Ovary (tissue), 9 donors: ENCODE results near the gene TEKT1. TPM values are rescaled to one million over a fixed set of nuclear protein-coding genes. Genes with fewer than 3 reads are reported as not detected.
"Not testable (repeated sequence)": the region's sequence is repeated elsewhere in the genome, so short reads cannot be mapped to it uniquely, and the experiment has no call there.

Experiments used
- DNase-seq, 5 donors: peaks; one replicate each; pipeline ENCODE4 v3.0.0-alpha.2; 2019 to 2020
- H3K27ac ChIP-seq, 2 donors: fragments of 200-600 bp; one replicate each; pipeline versions ENCODE4 v1.5.1 to v1.8.0; 2019 to 2022
- H3K27me3 ChIP-seq: fragments of 200-600 bp; one replicate; pipeline ENCODE4 v1.8.0; 2022
- H3K36me3 ChIP-seq: fragments of 200-600 bp; sonication (generic); one replicate; pipeline ENCODE4 v1.5.1; 2019
- H3K4me1 ChIP-seq: one replicate; pipeline ENCODE4 v1.8.1; 2013; ENCODE audit warnings: mild to moderate bottlenecking, moderate library complexity; ENCODE audit not compliant: insufficient read depth
- H3K4me3 ChIP-seq: fragments of 200-600 bp; sonication (generic); one replicate; pipeline ENCODE4 v1.5.1; 2017
- H3K9me3 ChIP-seq, 2 donors: fragments of 200-600 bp in 1 of 2; sonication (generic) in 1 of 2; one replicate each; pipeline versions ENCODE4 v1.5.1 to v1.8.1; 2013 to 2019; ENCODE audit warnings: mild to moderate bottlenecking in 1 of 2, moderate library complexity in 1 of 2
- CTCF ChIP-seq, 3 donors: fragments of 450-650 bp in 2 of 3; fragments of 200-600 bp in 1 of 3; IDR thresholded peaks; one replicate each; pipeline versions ENCODE4 v1.5.1 to v1.8.0; 2016 to 2022; ENCODE audit warnings: antibody characterized with exemption in 3 of 3, mild to moderate bottlenecking in 1 of 3
- EP300 ChIP-seq: sonication (generic); formaldehyde crosslinking; IDR thresholded peaks from one replicate; pipeline ENCODE4 v1.6.1; 2017; ENCODE audit warnings: antibody characterized with exemption
- POLR2A ChIP-seq: fragments of 450-650 bp; IDR thresholded peaks from one replicate; pipeline ENCODE4 v1.6.1; 2017; ENCODE audit warnings: antibody characterized with exemption, mild to moderate bottlenecking, moderate library complexity
- WGBS, 3 donors: extraction: QIAGEN DNeasy Blood & Tissue Kit in 1 of 3; methylation state at CpG; one replicate each; pipeline versions ENCODE4 v1.1.5 to v1.1.7; 2013 to 2017; 5-methylcytosine and 5-hydroxymethylcytosine counted together
- intact Hi-C, 4 donors: fragments of 100-400 bp; cut with DNase I; formaldehyde crosslinking; loops; one replicate each; pipeline versions ENCODE4 v1.11.0 to v1.15.1; 2022 to 2023
- polyA plus RNA-seq, 2 donors: library from polyadenylated mRNA; stranded (reverse); fragments of 200-250 nt in 1 of 2; fragments of 350-450 nt in 1 of 2; fragmentation: Illumina TruSeq in 1 of 2; extraction: RNeasy Lipid Tissue Mini Kit (QIAGEN cat#74804) in 1 of 2; gene quantifications; one replicate each; pipeline ENCODE4 v1.2.3, GENCODE V29; 2013 to 2014
- total RNA-seq, 7 donors: library from RNA; depleted of rRNA in 2 of 7; stranded (reverse); fragments of >200 nt in 2 of 7; fragmentation: NEBNext Ultra II Directional in 3 of 7; extraction: Animal tissue kit (Norgen Biotek cat#: 25700) in 3 of 7; gene quantifications; one replicate each; pipeline versions ENCODE4 v1.1.0 to v1.2.4, GENCODE V29; 2016 to 2023
- donor health status: DM: no; HTN: no; CAD: no; lungs with moderate emphysema.
- donor health status: DM: no; HTN: no; CAD: no.
- donor health status: Bipolar disorder and iron deficiency.
- donor health status: DM: yes; HTN: yes; CAD: no.
- donor health status: DM: no; HTN: no; CAD: no.
- donor health status: DM: yes; HTN: yes; CAD: no.

Gene TEKT1
- total and polyA plus RNA-seq, 9 donors: 0.06 to 19.3 (median 1.5) TPM; not detected in 3

- no peak for TF ChIP-seq POLR2A
- TF ChIP-seq CTCF (IDR thresholded peaks at IDR 0.05): no peak
- no peak for TF ChIP-seq EP300
- no peak for DNase-seq
- Histone ChIP-seq H3K36me3 (no peaks in the 10 kb centered on the region), H3K27me3 (no peaks in the 10 kb centered on the region), H3K4me1 (no peaks in the 10 kb centered on the region), H3K27ac (no peak overlapping the region), H3K4me3 (no peak overlapping the region), H3K9me3 (no peaks in the 10 kb centered on the region)
- 13 to 15% (median 13%) methylated on average over 7 of the region's 7 CpGs for WGBS, 3 donors
- intact Hi-C loops: loop anchor here in 2 of 4 donors (5.0 to 10.0 kb wide), 2 partner anchors 176 to 179 kb away; no protein-coding TSS in a partner anchor
Observed at GRCh38 chr17:6843241-6843880, 11.8 kb upstream of the TEKT1 start.

- intact Hi-C loops: loop anchor here in 2 of 4 donors (5.0 to 10.0 kb wide), 2 partner anchors 174 to 177 kb away; no protein-coding TSS in a partner anchor
- 24 to 46% (median 32%) methylated on average over 9 to 11 of the region's 14 CpGs for WGBS, 3 donors
- H3K9me3 ChIP-seq, H3K4me3 ChIP-seq, H3K27me3 ChIP-seq, H3K4me1 ChIP-seq, H3K27ac ChIP-seq, H3K36me3 ChIP-seq, DNase-seq: not testable (repeated sequence)
Observed at GRCh38 chr17:6841769-6842168, 10.2 kb upstream of the TEKT1 start.

- Histone ChIP-seq H3K4me1 (no peaks in the 10 kb centered on the region), H3K9me3 (no peaks in the 10 kb centered on the region), H3K36me3 (no peaks in the 10 kb centered on the region), H3K27me3 (no peaks in the 10 kb centered on the region), H3K4me3 (no peak overlapping the region), H3K27ac (no peak overlapping the region)
- no peak for TF ChIP-seq POLR2A
- WGBS, 3 donors: 55 to 66% (median 63%) methylated on average over 7 of the region's 7 CpGs
- no peak for DNase-seq
- intact Hi-C loops: loop anchor here in 1 of 4 donors (10.0 kb wide), 1 partner anchor 156 kb away; no protein-coding TSS in a partner anchor
Observed at GRCh38 chr17:6830383-6830986, 1.0 kb downstream of the TEKT1 start.

- Histone ChIP-seq H3K4me1 (no peaks in the 10 kb centered on the region), H3K27me3 (no peaks in the 10 kb centered on the region), H3K4me3 (no peak overlapping the region), H3K36me3 (no peaks in the 10 kb centered on the region), H3K9me3 (no peaks in the 10 kb centered on the region), H3K27ac (no peak overlapping the region)
- intact Hi-C loops: no loop called here
- TF ChIP-seq POLR2A (no peak), CTCF (IDR thresholded peaks at IDR 0.05) (no peak), EP300 (no peak)
- no peak for DNase-seq
Observed at GRCh38 chr17:6823011-6823442, 8.5 kb downstream of the TEKT1 start.

GRCh38 chr17:6818938-6819337 is 12.6 kb downstream of the TEKT1 start:
- H3K4me1 ChIP-seq: no peaks in the 10 kb centered on the region
- 83 to 90% (median 87%) methylated on average over 3 of the region's 3 CpGs for WGBS, 3 donors
- H3K36me3 ChIP-seq: no peaks in the 10 kb centered on the region
- intact Hi-C loops: no loop called here
- TF ChIP-seq EP300 (no peak), CTCF (IDR thresholded peaks at IDR 0.05) (no peak), POLR2A (no peak)
- DNase-seq: no peak
- no peaks in the 10 kb centered on the region for H3K27me3 ChIP-seq
- no peaks in the 10 kb centered on the region for H3K9me3 ChIP-seq
- no peak overlapping the region for H3K4me3 ChIP-seq
- no peak overlapping the region for H3K27ac ChIP-seq

GRCh38 chr17:6816368-6816767 is 15.2 kb downstream of the TEKT1 start:
- H3K9me3 ChIP-seq, H3K36me3 ChIP-seq, H3K4me1 ChIP-seq, DNase-seq, intact Hi-C loops, H3K4me3 ChIP-seq, H3K27ac ChIP-seq, H3K27me3 ChIP-seq: not testable (repeated sequence)
- 71 to 90% (median 79%) methylated on average over 3 of the region's 3 CpGs for WGBS, 3 donors
